ENCODE data around the gene AIPL1.

DNA sequence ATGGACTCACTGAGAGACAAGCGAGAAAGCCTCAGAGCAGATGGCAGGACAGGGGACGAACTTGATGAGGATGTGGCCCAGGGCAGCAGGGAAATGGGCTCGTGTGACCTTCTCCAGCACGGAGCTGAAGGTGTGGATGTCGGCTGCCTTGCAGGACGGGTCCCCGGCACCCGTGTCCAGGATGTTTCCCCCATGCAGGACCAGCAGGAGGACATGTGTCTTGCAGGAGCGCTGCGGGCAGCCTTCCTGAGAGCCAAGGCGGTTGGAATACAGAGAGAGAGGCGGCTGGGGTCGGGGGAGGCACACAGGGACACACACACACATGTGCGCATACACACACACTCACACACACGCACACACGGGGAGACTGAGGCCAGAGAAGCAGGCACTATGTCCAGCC lies 48.6 kb upstream of the AIPL1 start:
- TF ChIP-seq, protein P1, sequence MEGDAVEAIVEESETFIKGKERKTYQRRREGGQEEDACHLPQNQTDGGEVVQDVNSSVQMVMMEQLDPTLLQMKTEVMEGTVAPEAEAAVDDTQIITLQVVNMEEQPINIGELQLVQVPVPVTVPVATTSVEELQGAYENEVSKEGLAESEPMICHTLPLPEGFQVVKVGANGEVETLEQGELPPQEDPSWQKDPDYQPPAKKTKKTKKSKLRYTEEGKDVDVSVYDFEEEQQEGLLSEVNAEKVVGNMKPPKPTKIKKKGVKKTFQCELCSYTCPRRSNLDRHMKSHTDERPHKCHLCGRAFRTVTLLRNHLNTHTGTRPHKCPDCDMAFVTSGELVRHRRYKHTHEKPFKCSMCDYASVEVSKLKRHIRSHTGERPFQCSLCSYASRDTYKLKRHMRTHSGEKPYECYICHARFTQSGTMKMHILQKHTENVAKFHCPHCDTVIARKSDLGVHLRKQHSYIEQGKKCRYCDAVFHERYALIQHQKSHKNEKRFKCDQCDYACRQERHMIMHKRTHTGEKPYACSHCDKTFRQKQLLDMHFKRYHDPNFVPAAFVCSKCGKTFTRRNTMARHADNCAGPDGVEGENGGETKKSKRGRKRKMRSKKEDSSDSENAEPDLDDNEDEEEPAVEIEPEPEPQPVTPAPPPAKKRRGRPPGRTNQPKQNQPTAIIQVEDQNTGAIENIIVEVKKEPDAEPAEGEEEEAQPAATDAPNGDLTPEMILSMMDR (IDR thresholded peaks at IDR 0.05; ENCODE audit: insufficient read depth, low read length, poor library complexity, severe bottlenecking) = no peak
- no peak for TF ChIP-seq EZH2phosphoT487 (conservative IDR thresholded peaks at IDR 0.05; ENCODE audit: low read length)
